CD14-positive monocyte (primary cell): ENCODE results near the gene RASGRP1. TPM values are rescaled to one million over a fixed set of nuclear protein-coding genes. Genes with fewer than 3 reads are reported as not detected.

Source experiments
- DNase-seq, 3 donors: peaks; one replicate each; pipeline ENCODE4 v3.0.0-alpha.2; 2011 to 2022
- H2AFZ ChIP-seq: 2 replicates; pipeline ENCODE4 v1.6.0; 2012; ENCODE audit warnings: mild to moderate bottlenecking, low read depth, low read length, inconsistent platforms; ENCODE audit not compliant: insufficient read depth, poor library complexity, severe bottlenecking
- H3K27ac ChIP-seq, 2 donors: 1 replicate in 1 of 2; 2 replicates in 1 of 2; pipeline ENCODE4 v1.5.1; 2012 to 2013; ENCODE audit warnings: low read length in 2 of 2, control low read depth in 1 of 2, inconsistent platforms in 1 of 2, low read depth in 1 of 2, mild to moderate bottlenecking in 1 of 2
- H3K27me3 ChIP-seq, 2 donors: one replicate each; pipeline versions ENCODE4 v1.6.0 to v1.6.1; 2011 to 2013; ENCODE audit warnings: low read length in 2 of 2; ENCODE audit not compliant: control insufficient read depth in 2 of 2, insufficient read depth in 2 of 2
- H3K36me3 ChIP-seq, 2 donors: replicated peaks in 1 of 2; 1 replicate in 1 of 2; 2 replicates in 1 of 2; pipeline versions ENCODE4 v1.5.1 to v1.6.1; 2012 to 2013; ENCODE audit warnings: low read length in 2 of 2, control low read depth in 1 of 2, inconsistent platforms in 1 of 2, mild to moderate bottlenecking in 1 of 2; ENCODE audit not compliant: insufficient read depth in 2 of 2, control insufficient read depth in 1 of 2
- H3K4me1 ChIP-seq, 2 donors: 1 replicate in 1 of 2; 2 replicates in 1 of 2; pipeline versions ENCODE4 v1.5.1 to v1.6.1; 2012 to 2013; ENCODE audit warnings: low read length in 2 of 2, control low read depth in 1 of 2, inconsistent platforms in 1 of 2, mild to moderate bottlenecking in 1 of 2, moderate library complexity in 1 of 2; ENCODE audit not compliant: insufficient read depth in 2 of 2, control insufficient read depth in 1 of 2
- H3K4me2 ChIP-seq: replicated peaks from 2 replicates; pipeline ENCODE3; 2012; ENCODE audit warnings: low read length, moderate library complexity, mild to moderate bottlenecking; ENCODE audit not compliant: poor library complexity, severe bottlenecking; ENCODE audit errors: extremely low read depth
- H3K4me3 ChIP-seq, 3 experiments: fragments of 200-600 bp in 1 of 3; sonication (generic) in 1 of 3; replicated peaks in 1 of 3; 1 replicate in 2 of 3; 2 replicates in 1 of 3; pipeline ENCODE4 v1.5.1; 2011 to 2013; ENCODE audit warnings: low read length in 3 of 3, mild to moderate bottlenecking in 3 of 3, control low read depth in 2 of 3, low read depth in 2 of 3, inconsistent platforms in 1 of 3, moderate library complexity in 1 of 3
- H3K79me2 ChIP-seq: 2 replicates; pipeline ENCODE4 v1.6.0; 2012; ENCODE audit warnings: mild to moderate bottlenecking, control low read depth, inconsistent platforms, low read length, moderate library complexity; ENCODE audit not compliant: insufficient read depth
- H3K9ac ChIP-seq: 2 replicates; pipeline ENCODE4 v1.6.0; 2017; ENCODE audit warnings: low read length, mild to moderate bottlenecking; ENCODE audit not compliant: insufficient read depth, poor library complexity, severe bottlenecking
- H3K9me3 ChIP-seq, 2 donors: replicated peaks in 1 of 2; 1 replicate in 1 of 2; 2 replicates in 1 of 2; pipeline versions ENCODE4 v1.5.1 to v1.6.1; 2012 to 2013; ENCODE audit warnings: low read length in 2 of 2, control low read depth in 1 of 2; ENCODE audit not compliant: control insufficient read depth in 1 of 2, insufficient read depth in 1 of 2
- H4K20me1 ChIP-seq: 2 replicates; pipeline ENCODE4 v1.6.0; 2012; ENCODE audit warnings: mild to moderate bottlenecking, low read length, control low read depth, moderate library complexity; ENCODE audit not compliant: insufficient read depth
- H3K27ac Mint-ChIP-seq, 7 donors: one replicate each; pipeline ENCODE4 v1.8.0; 2020; ENCODE audit warnings: mild to moderate bottlenecking in 7 of 7, mixed read lengths in 7 of 7, moderate library complexity in 6 of 7, inconsistent platforms in 2 of 7
- H3K27me3 Mint-ChIP-seq, 3 donors: one replicate each; pipeline ENCODE4 v1.8.0; 2021 to 2022; ENCODE audit warnings: low read depth in 3 of 3, mild to moderate bottlenecking in 3 of 3, mixed read lengths in 3 of 3, moderate library complexity in 3 of 3, inconsistent platforms in 1 of 3
- H3K36me3 Mint-ChIP-seq, 2 donors: one replicate each; pipeline ENCODE4 v1.8.0; 2020; ENCODE audit warnings: mixed read lengths in 2 of 2, inconsistent platforms in 1 of 2, mild to moderate bottlenecking in 1 of 2
- H3K4me1 Mint-ChIP-seq: one replicate; pipeline ENCODE4 v1.8.0; 2020; ENCODE audit warnings: mild to moderate bottlenecking, mixed read lengths
- H3K4me3 Mint-ChIP-seq, 2 donors: one replicate each; pipeline ENCODE4 v1.8.0; 2020; ENCODE audit warnings: mild to moderate bottlenecking in 2 of 2, mixed read lengths in 2 of 2, moderate library complexity in 1 of 2
- H3K9me3 Mint-ChIP-seq, 7 donors: one replicate each; pipeline ENCODE4 v1.8.0; 2020 to 2022; ENCODE audit warnings: mixed read lengths in 7 of 7, mild to moderate bottlenecking in 6 of 7, moderate library complexity in 6 of 7, inconsistent platforms in 2 of 7
- CTCF ChIP-seq: fragments of 200-600 bp; IDR thresholded peaks from one replicate; pipeline ENCODE4 v1.8.0; 2022; ENCODE audit warnings: antibody characterized with exemption, mild to moderate bottlenecking
- WGBS: methylation state at CpG from one replicate; pipeline ENCODE4 v1.1.5; 2013; ENCODE audit warnings: missing lambda C conversion rate; ENCODE audit not compliant: insufficient coverage; 5-methylcytosine and 5-hydroxymethylcytosine counted together
- intact Hi-C, 2 donors: fragments of 100-400 bp; cut with micrococcal nuclease; formaldehyde crosslinking; loops; one replicate each; pipeline versions ENCODE4 v1.15.0 to v1.15.1; 2023
- polyA plus RNA-seq, 3 donors: library from polyadenylated mRNA; depleted of rRNA in 1 of 3; unstranded in 2 of 3; stranded (reverse) in 1 of 3; fragments of 300-500 nt in 2 of 3; fragments of >200 nt in 1 of 3; fragmentation: Illumina TruSeq in 2 of 3; gene quantifications; 1 replicate in 2 of 3; 2 replicates in 1 of 3; pipeline ENCODE4 v1.2.3, GENCODE V29; 2012 to 2021

The RASGRP1 gene
- polyA plus RNA-seq, 3 donors: 0.05 to 0.38 (median 0.13) TPM

DNA sequence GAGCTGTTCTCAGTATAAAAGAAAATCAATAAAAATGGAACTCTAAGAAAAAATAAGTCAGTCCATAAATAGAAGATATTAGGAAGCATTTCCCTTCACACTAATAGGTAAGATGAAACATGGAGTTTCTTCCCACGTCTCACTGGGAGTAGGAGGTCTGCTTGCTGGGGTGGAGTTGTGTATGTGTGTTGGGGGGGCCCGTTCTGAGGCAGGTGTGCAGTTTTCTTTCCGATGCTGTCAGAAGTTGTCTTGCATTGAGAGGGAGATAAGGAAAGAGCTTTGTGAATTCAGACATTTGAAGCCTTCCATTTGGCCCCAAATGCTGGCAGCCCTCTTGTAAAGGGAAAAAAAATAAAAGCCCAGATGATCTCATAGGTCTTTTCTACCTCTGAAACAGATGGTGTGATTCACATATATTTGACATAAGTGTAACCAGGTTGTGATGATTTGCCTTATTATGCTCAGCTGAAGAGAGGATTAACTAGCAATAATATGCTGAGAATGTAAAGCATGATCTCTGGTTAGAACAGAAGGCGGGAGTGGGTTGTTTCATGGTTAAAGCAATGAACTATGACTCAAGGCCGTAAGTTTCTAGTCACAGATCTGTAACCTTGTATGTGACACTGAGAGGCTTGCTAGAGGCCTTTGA, 8.8 kb downstream of the RASGRP1 start:
- Histone ChIP-seq H3K36me3 (no peaks in the 10 kb centered on the region), H3K27me3 (no peaks in the 10 kb centered on the region), H3K4me3 (no peak overlapping the region), H3K4me2 (no peak overlapping the region), H3K27ac (no peak overlapping the region), H3K79me2 (no peaks in the 10 kb centered on the region), H3K4me1 (peaks cover 0 to 4% of the 10 kb centered on the region in 2 donors), H3K9ac (no peak overlapping the region), H3K9me3 (no peaks in the 10 kb centered on the region), H4K20me1 (no peaks in the 10 kb centered on the region), H2AFZ (no peak overlapping the region)
- Mint-ChIP-seq H3K4me3 (no peak overlapping the region), H3K36me3 (no peaks in the 10 kb centered on the region), H3K9me3 (peaks cover 0 to 2% (median 0%) of the 10 kb centered on the region in 7 donors), H3K27ac (no peak overlapping the region), H3K27me3 (no peaks in the 10 kb centered on the region), H3K4me1 (peaks cover 12% of the 10 kb centered on the region)
- TF ChIP-seq CTCF: no peak
- intact Hi-C loops: no loop called here
- DNase-seq: no peak
- WGBS: 91% methylated on average over 4 of the region's 5 CpGs

DNA sequence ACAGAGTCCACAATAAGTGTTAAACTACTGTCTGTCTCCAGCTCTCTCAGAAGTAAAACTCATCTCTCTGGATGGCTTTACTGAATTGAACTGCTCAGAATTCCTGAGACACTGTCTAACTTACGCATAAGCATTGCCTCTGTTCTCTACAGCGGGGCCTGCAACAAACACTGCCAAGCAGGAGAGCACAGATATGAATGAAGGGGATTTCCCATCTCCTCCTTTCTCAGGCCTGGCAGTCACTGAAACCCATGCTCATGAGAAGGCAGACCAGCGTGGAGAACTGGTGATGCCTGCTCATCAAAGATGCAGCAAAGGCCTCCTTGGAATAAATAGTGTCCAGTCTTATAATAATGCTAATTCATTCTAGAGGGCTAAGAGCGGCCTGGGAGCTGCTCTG, 10.3 kb downstream of the RASGRP1 start:
- no peak overlapping the region for H3K27ac ChIP-seq
- intact Hi-C loops: no loop called here
- H3K36me3 Mint-ChIP-seq: no peaks in the 10 kb centered on the region
- peaks cover 0 to 4% of the 10 kb centered on the region in 2 donors for H3K4me1 ChIP-seq
- DNase-seq: no peak
- no peak overlapping the region for H3K4me3 Mint-ChIP-seq
- no peak overlapping the region for H3K9ac ChIP-seq
- no peaks in the 10 kb centered on the region for H3K36me3 ChIP-seq
- no peaks in the 10 kb centered on the region for H3K79me2 ChIP-seq
- H3K27me3 Mint-ChIP-seq: peaks cover 0 to 2% (median 0%) of the 10 kb centered on the region in 3 donors
- 83% methylated on average over 2 of the region's 4 CpGs for WGBS
- H3K27ac Mint-ChIP-seq: no peak overlapping the region
- TF ChIP-seq CTCF: no peak
- peaks cover 0 to 2% (median 0%) of the 10 kb centered on the region in 7 donors for H3K9me3 Mint-ChIP-seq
- H3K4me2 ChIP-seq: no peak overlapping the region
- H3K4me3 ChIP-seq: no peak overlapping the region
- no peaks in the 10 kb centered on the region for H3K27me3 ChIP-seq
- H3K9me3 ChIP-seq: no peaks in the 10 kb centered on the region
- no peaks in the 10 kb centered on the region for H4K20me1 ChIP-seq
- no peak overlapping the region for H2AFZ ChIP-seq
- H3K4me1 Mint-ChIP-seq: peaks cover 12% of the 10 kb centered on the region
